ENCODE results near the gene B3GAT1. TPM values are rescaled to one million over a fixed set of nuclear protein-coding genes. Genes with fewer than 3 reads are reported as not detected.

The B3GAT1 gene
- total RNA-seq, 2 experiments from 2014 or later, result 0.14 to 0.22 TPM

GRCh38 chr11:134333946-134334345 lies 78.1 kb downstream of the B3GAT1 start:
- intact Hi-C loops (cut with DNase I, micrococcal nuclease), result loop anchor here (2.0 to 10.0 kb wide), 5 partner anchors 57 to 387 kb away; partner anchors contain the start of genes GLB1L3 (in 2 of the 2) and VPS26B (in 1 of the 2)
- Histone ChIP-seq H3K9me3 (ENCODE audit: control insufficient read depth in 1 of 2, insufficient read depth in 1 of 2, low read length in 2 of 2) (no peaks in the 10 kb centered on the region), H3K4me3 (ENCODE audit: low read length) (no peak overlapping the region), H3K4me1 (ENCODE audit: insufficient read depth, low read length) (peaks cover 22% of the 10 kb centered on the region), H3K36me3 (ENCODE audit: insufficient read depth, low read length) (no peaks in the 10 kb centered on the region), H3K27ac (ENCODE audit: low read depth in 1 of 2, low read length in 2 of 2) (no peak overlapping the region), H3K27me3 (ENCODE audit: control insufficient read depth in 1 of 2, insufficient read depth in 2 of 2, low read length in 2 of 2) (peaks cover 0 to 2% of the 10 kb centered on the region in 2 experiments)
- DNase-seq (no peak), ATAC-seq (ENCODE audit: poor library complexity) (no peak)
- Mint-ChIP-seq H3K27me3 (peaks cover 39% of the 10 kb centered on the region), H3K27ac (no peak overlapping the region), H3K9me3 (no peaks in the 10 kb centered on the region), H3K4me3 (peak overlapping the region; percentile 74), H3K4me1 (ENCODE audit: low read depth) (peaks cover 19% of the 10 kb centered on the region), H3K36me3 (ENCODE audit: low read depth) (no peaks in the 10 kb centered on the region)
- no peak for TF ChIP-seq CTCF (IDR thresholded peaks at IDR 0.05)
- ChIA-PET POLR2A (no interaction called here), CTCF (no interaction called here)

- POLR2A ChIA-PET, result no interaction called here
- Mint-ChIP-seq H3K4me3 (peak overlapping the region; percentile 92), H3K27me3 (peaks cover 39% of the 10 kb centered on the region)
Observed at GRCh38 chr11:134333312-134333711, 78.7 kb downstream of the B3GAT1 start.

GRCh38 chr11:134332782-134333181 lies 79.3 kb downstream of the B3GAT1 start:
- DNase-seq (no peak), ATAC-seq (ENCODE audit: poor library complexity) (no peak)
- H3K4me3 ChIP-seq (ENCODE audit: low read length), result peak overlapping the region; percentile 80
- intact Hi-C loops (cut with DNase I, micrococcal nuclease), result loop anchor here (1.0 to 10.0 kb wide), 6 partner anchors 55 to 385 kb away; partner anchors contain the start of genes GLB1L3 (in 2 of the 2) and VPS26B (in 1 of the 2)
- no peaks in the 10 kb centered on the region for H3K36me3 ChIP-seq (ENCODE audit: insufficient read depth, low read length)
- no peak overlapping the region for H3K27ac Mint-ChIP-seq
- H3K27me3 ChIP-seq (ENCODE audit: control insufficient read depth in 1 of 2, insufficient read depth in 2 of 2, low read length in 2 of 2), result peaks cover 0 to 2% of the 10 kb centered on the region in 2 experiments
- H3K27ac ChIP-seq (ENCODE audit: low read depth in 1 of 2, low read length in 2 of 2), result no peak overlapping the region
- POLR2A ChIA-PET, result no interaction called here
- H3K9me3 ChIP-seq (ENCODE audit: control insufficient read depth in 1 of 2, insufficient read depth in 1 of 2, low read length in 2 of 2), result no peaks in the 10 kb centered on the region
- TF ChIP-seq CTCF (IDR thresholded peaks at IDR 0.05), result no peak
- H3K27me3 Mint-ChIP-seq, result peaks cover 39% of the 10 kb centered on the region
- H3K4me1 ChIP-seq (ENCODE audit: insufficient read depth, low read length), result peaks cover 22% of the 10 kb centered on the region
- peak overlapping the region; percentile 92 for H3K4me3 Mint-ChIP-seq
- H3K36me3 Mint-ChIP-seq (ENCODE audit: low read depth), result no peaks in the 10 kb centered on the region
- H3K4me1 Mint-ChIP-seq (ENCODE audit: low read depth), result peaks cover 19% of the 10 kb centered on the region
- no peaks in the 10 kb centered on the region for H3K9me3 Mint-ChIP-seq
- CTCF ChIA-PET, result interaction anchor here (1.3 kb wide), 1 partner anchor 56 kb away, joined by 12 read pairs; the partner anchor contains the start of gene GLB1L3

More at GRCh38 chr11:134333312-134333711, 78.7 kb downstream of the B3GAT1 start:
- Histone ChIP-seq H3K4me1 (ENCODE audit: insufficient read depth, low read length) (peaks cover 22% of the 10 kb centered on the region), H3K9me3 (ENCODE audit: control insufficient read depth in 1 of 2, insufficient read depth in 1 of 2, low read length in 2 of 2) (no peaks in the 10 kb centered on the region), H3K36me3 (ENCODE audit: insufficient read depth, low read length) (no peaks in the 10 kb centered on the region), H3K27ac (ENCODE audit: low read depth in 1 of 2, low read length in 2 of 2) (no peak overlapping the region), H3K27me3 (ENCODE audit: control insufficient read depth in 1 of 2, insufficient read depth in 2 of 2, low read length in 2 of 2) (peaks cover 0 to 2% of the 10 kb centered on the region in 2 experiments), H3K4me3 (ENCODE audit: low read length) (no peak overlapping the region)
- intact Hi-C loops (cut with DNase I, micrococcal nuclease), result loop anchor here (2.0 to 10.0 kb wide), 5 partner anchors 56 to 386 kb away; partner anchors contain the start of genes GLB1L3 (in 2 of the 2) and VPS26B (in 1 of the 2)
- CTCF ChIA-PET, result no interaction called here
- DNase-seq (no peak), ATAC-seq (ENCODE audit: poor library complexity) (no peak)
- H3K9me3 Mint-ChIP-seq, result no peaks in the 10 kb centered on the region
- H3K4me1 Mint-ChIP-seq (ENCODE audit: low read depth), result peaks cover 19% of the 10 kb centered on the region
- no peak for TF ChIP-seq CTCF (IDR thresholded peaks at IDR 0.05)
- no peak overlapping the region for H3K27ac Mint-ChIP-seq
- H3K36me3 Mint-ChIP-seq (ENCODE audit: low read depth), result no peaks in the 10 kb centered on the region
